Lung (tissue), 12 donors: ENCODE data around the gene SULT4A1. TPM values are rescaled to one million over a fixed set of nuclear protein-coding genes. Genes with fewer than 3 reads are reported as not detected.

Experiments used
- ATAC-seq: fragments of 200-7000 bp; cut with Tn5 transposase; one replicate; pipeline ENCODE4 v1.9.1; 2020; ENCODE audit warnings: moderate number of reproducible peaks; ENCODE audit not compliant: insufficient read depth, low FRiP score
- DNase-seq, 3 donors: peaks; one replicate each; pipeline ENCODE4 v3.0.0-alpha.2; 2013 to 2017
- H3K27ac ChIP-seq, 2 donors: one replicate each; pipeline ENCODE4 v1.5.1; 2013; ENCODE audit warnings: mild to moderate bottlenecking in 2 of 2, moderate library complexity in 2 of 2, control low read depth in 1 of 2, inconsistent platforms in 1 of 2, low read depth in 1 of 2, low read length in 1 of 2
- H3K27me3 ChIP-seq, 3 donors: one replicate each; pipeline ENCODE4 v1.5.1; 2013; ENCODE audit warnings: low read length in 2 of 3; ENCODE audit not compliant: control insufficient read depth in 3 of 3, insufficient read depth in 3 of 3
- H3K36me3 ChIP-seq, 4 donors: one replicate each; pipeline ENCODE4 v1.5.1; 2013; ENCODE audit warnings: low read length in 4 of 4, mild to moderate bottlenecking in 1 of 4, moderate library complexity in 1 of 4; ENCODE audit not compliant: control insufficient read depth in 4 of 4, insufficient read depth in 4 of 4
- H3K4me1 ChIP-seq, 5 donors: one replicate each; pipeline ENCODE4 v1.5.1; 2013; ENCODE audit warnings: low read length in 5 of 5, mild to moderate bottlenecking in 2 of 5, moderate library complexity in 1 of 5; ENCODE audit not compliant: control insufficient read depth in 5 of 5, insufficient read depth in 5 of 5
- H3K4me3 ChIP-seq: one replicate; pipeline ENCODE4 v1.5.1; 2013; ENCODE audit warnings: mild to moderate bottlenecking, control low read depth, moderate library complexity
- H3K9ac ChIP-seq, 2 donors: one replicate each; pipeline ENCODE4 v1.5.1; 2013; ENCODE audit warnings: low read length in 2 of 2, control low read depth in 1 of 2; ENCODE audit not compliant: insufficient read depth in 1 of 2
- H3K9me3 ChIP-seq, 4 donors: one replicate each; pipeline ENCODE4 v1.5.1; 2013; ENCODE audit warnings: low read length in 3 of 4, mild to moderate bottlenecking in 1 of 4, moderate library complexity in 1 of 4; ENCODE audit not compliant: control insufficient read depth in 4 of 4, insufficient read depth in 3 of 4
- CTCF ChIP-seq: IDR thresholded peaks from 2 replicates; pipeline ENCODE4 v1.5.1; 2012; ENCODE audit warnings: mild to moderate bottlenecking; ENCODE audit errors: control extremely low read depth, extremely low read depth
- WGBS, 2 donors: extraction: QIAGEN DNeasy Blood & Tissue Kit; methylation state at CpG; one replicate each; pipeline ENCODE4 v1.1.7; 2013; 5-methylcytosine and 5-hydroxymethylcytosine counted together
- polyA plus RNA-seq, 2 donors: library from polyadenylated mRNA; stranded (reverse); fragments of 200-250 nt; gene quantifications; one replicate each; pipeline ENCODE4 v1.2.1, GENCODE V29; 2013
- total RNA-seq, 2 donors: library from RNA; depleted of rRNA in 1 of 2; stranded (reverse); fragments of >200 nt in 1 of 2; gene quantifications; one replicate each; pipeline ENCODE4 v1.2.1, GENCODE V29; 2014 to 2021
- donor health status: control.
- donor health status: control.
- donor health status: Bipolar disorder and iron deficiency.
- donor health status: healthy.
- donor health status: DM: yes; HTN: yes; CAD: no.

The SULT4A1 gene
- total and polyA plus RNA-seq, 4 donors = 0.06 to 0.31 (median 0.26) TPM; not detected in 1

DNA sequence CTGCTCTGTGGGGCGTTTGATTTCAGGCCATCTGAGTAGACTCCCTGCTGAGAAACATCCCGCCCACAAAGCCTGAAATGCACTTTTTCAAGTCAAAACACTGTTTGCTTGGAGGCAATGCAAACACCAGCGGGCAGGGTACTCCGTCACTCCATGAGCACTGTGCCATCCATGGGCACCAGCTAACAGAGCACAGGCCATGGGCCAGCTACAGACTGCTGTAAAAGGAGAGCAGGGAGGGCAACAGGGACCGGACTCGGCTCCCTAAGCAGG lies 33.7 kb downstream of the SULT4A1 start:
- no peak overlapping the region for H3K27ac ChIP-seq
- no peaks in the 10 kb centered on the region for H3K36me3 ChIP-seq
- peaks cover 0 to 41% (median 12%) of the 10 kb centered on the region in 5 donors for H3K4me1 ChIP-seq
- H3K4me3 ChIP-seq = no peak overlapping the region
- TF ChIP-seq CTCF = no peak
- no peak for ATAC-seq
- H3K27me3 ChIP-seq = peaks cover 0 to 2% (median 0%) of the 10 kb centered on the region in 3 donors
- WGBS, 2 donors = 75 to 87% methylated on average over 6 of the region's 6 CpGs
- DNase-seq = peak in 1 of 3 donors; percentile 19
- no peaks in the 10 kb centered on the region for H3K9me3 ChIP-seq
- H3K9ac ChIP-seq = no peak overlapping the region

- no peak for TF ChIP-seq CTCF
Observed at GRCh38 chr22:43827926-43828724, 34.2 kb downstream of the SULT4A1 start.

GRCh38 chr22:43827003-43827735 lies 35.1 kb downstream of the SULT4A1 start:
- Histone ChIP-seq H3K9ac (no peak overlapping the region), H3K36me3 (no peaks in the 10 kb centered on the region), H3K27me3 (no peaks in the 10 kb centered on the region), H3K9me3 (no peaks in the 10 kb centered on the region), H3K4me1 (peaks cover 0 to 39% (median 12%) of the 10 kb centered on the region in 5 donors), H3K27ac (no peak overlapping the region), H3K4me3 (no peak overlapping the region)
- ATAC-seq (no peak), DNase-seq (no peak)
- no peak for TF ChIP-seq CTCF
- WGBS, 2 donors = 66 to 78% methylated on average over 13 of the region's 13 CpGs

More at GRCh38 chr22:43827926-43828724, 34.2 kb downstream of the SULT4A1 start:
- Histone ChIP-seq H3K9ac (no peak overlapping the region), H3K9me3 (no peaks in the 10 kb centered on the region), H3K27me3 (no peaks in the 10 kb centered on the region), H3K36me3 (no peaks in the 10 kb centered on the region), H3K4me1 (peaks cover 0 to 39% (median 12%) of the 10 kb centered on the region in 5 donors), H3K27ac (peak overlapping the region in 1 of 2 donors; percentile 5), H3K4me3 (no peak overlapping the region)
- ATAC-seq (no peak), DNase-seq (no peak)
- 83 to 90% methylated on average over 16 of the region's 16 CpGs for WGBS, 2 donors
